Femur (tissue), 1 donor: ENCODE data around the gene PTCRA.

Experiments
- DNase-seq: peaks from one replicate; pipeline ENCODE4 v3.0.0-alpha.2; 2017

PTCRA gene

DNA sequence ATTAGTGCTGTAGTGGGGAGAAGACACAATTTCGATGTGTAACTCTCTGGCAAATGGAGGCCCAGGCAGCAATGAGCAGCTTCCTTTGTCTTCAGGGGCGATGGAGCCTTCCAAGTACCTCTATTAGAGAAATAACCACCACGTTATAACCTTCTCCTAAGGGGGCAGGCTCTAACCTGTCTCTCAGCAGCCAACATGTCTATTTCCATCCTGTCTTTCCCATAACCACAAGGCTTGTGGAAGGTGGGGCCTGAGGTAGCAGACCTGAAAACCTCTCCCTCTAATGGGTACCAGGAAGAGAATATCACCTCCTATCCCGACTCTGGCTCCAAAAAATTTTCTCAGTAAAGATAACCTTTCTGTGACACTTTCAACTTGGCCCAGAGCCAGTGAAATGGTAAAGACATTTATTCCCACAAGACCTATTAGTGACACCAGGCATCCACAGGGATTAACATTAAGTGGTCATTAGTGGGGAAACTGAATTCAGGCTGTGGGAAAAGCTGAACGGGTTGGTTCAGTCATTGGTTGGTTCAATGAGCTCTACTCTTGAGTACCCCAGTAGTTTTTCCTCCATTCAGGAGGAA, 59.2 kb downstream of the PTCRA start:
- no peak for DNase-seq
